NCI-H1436 (cell line): Measurements from ENCODE around the gene SH3BP5.
"Not testable (repeated sequence)": the region's sequence is repeated elsewhere in the genome, so short reads cannot be mapped to it uniquely, and the experiment has no call there.

Experiments used
- DNase-seq: peaks from one replicate; lab custom pipeline; 2025; lab: John Stamatoyannopoulos, UW

Gene SH3BP5

GRCh38 chr3:15332405-15333098 lies at the start of gene SH3BP5:
SH3BP5 (minus strand) TSS chr3:15332586; CDS start chr3:15332408, 178 bp downstream.
- peak; percentile 11 for DNase-seq

- DNase-seq, result no peak
Measured at GRCh38 chr3:15380980-15381890, 48.8 kb upstream of the SH3BP5 start.

GRCh38 chr3:15377961-15378791 lies 45.8 kb upstream of the SH3BP5 start:
- peak; percentile 83 for DNase-seq

- no peak for DNase-seq
Measured at GRCh38 chr3:15375461-15376000, 43.1 kb upstream of the SH3BP5 start.

- DNase-seq, result no peak
Measured at GRCh38 chr3:15372918-15373317, 40.5 kb upstream of the SH3BP5 start.

DNA sequence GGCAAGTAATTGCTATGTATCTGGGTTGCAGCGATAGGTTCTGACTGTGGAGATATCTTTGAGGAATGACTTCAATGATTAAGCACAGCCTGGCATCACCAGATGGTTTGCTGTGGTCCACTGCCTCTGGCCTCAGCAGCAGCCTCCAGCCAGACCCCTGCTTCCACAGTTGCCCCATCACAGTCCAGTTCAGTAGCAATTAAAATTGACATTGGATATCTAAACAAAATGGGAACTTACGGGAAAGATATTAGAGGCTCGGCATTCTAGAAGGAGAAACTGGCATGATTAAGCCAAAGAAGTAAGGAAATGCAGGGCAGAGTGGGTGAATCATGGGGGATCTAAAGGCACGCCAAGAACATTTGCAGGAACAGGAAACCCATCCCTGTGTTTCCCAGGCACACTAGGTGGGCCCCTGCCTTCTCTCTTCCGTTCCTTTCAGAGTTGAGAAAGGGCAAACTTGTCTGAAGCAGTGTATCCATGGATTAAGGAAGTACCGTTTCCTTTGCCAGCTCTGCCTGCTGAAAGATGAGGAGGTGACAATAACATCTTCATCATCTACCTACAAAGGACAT lies 36.3 kb upstream of the SH3BP5 start:
- no peak for DNase-seq

DNA sequence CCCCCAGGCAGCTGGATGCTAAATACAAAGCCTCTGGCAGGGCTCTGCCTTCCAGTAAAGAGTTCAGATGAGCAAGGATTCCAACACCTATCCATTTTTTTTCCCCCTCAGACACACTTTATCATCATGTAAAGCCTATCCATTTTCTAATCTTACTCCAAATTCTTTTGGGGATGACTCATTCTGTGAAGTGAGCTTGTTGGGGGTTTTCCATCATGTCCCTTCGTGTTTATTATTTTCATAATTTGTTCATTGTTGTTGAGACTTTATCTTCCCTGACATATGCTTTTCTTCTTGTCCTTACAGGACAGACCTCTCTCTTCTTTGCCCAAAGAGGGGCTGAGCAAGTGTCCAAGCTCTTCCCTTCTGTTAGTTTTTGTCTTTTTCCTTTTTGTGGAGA lies 34.7 kb upstream of the SH3BP5 start:
- no peak for DNase-seq

- DNase-seq, result not testable (repeated sequence)
Measured at GRCh38 chr3:15364078-15364477, 31.7 kb upstream of the SH3BP5 start.

- no peak for DNase-seq
Measured at GRCh38 chr3:15361494-15362214, 29.3 kb upstream of the SH3BP5 start.

GRCh38 chr3:15360788-15361493 lies 28.6 kb upstream of the SH3BP5 start:
- DNase-seq, result no peak

DNA sequence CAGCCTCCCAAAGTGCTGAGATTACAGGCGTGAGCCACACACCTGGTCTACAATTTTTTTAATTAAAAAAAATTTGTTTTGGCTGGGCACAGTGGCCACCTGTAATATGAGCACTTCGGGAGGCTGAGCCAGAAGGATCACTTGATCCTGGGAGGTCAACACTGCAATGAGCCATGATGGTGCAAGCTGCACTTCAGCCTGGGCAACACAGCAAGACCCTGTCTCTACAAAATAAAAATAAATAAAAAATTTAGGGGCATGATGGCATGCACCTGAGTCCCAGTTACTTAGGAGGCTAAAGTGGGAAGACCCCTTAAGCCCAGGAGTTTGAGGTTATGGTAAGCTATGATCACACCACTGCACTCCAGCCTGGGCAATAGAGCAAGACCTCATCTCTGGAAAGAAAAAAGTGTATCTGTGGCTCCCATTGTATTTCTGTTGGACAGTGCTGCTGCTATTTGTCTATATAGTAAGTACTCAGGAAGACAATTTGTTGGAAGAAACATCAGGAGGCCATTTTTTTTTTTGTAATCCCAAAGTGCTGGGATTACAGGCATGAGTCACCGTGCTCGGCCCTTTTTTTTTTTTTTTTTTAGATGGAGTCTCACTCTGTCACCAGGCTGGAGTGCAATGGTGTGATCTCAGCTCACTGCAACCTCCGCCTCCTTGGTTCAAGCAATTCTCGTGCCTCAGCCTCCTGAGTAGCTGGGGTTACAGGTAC lies 27.5 kb upstream of the SH3BP5 start:
- DNase-seq, result no peak

- DNase-seq, result not testable (repeated sequence)
Measured at GRCh38 chr3:15356651-15357061, 24.3 kb upstream of the SH3BP5 start.

- DNase-seq, result no peak
Measured at GRCh38 chr3:15356176-15356575, 23.8 kb upstream of the SH3BP5 start.

- DNase-seq, result no peak
Measured at GRCh38 chr3:15355086-15355485, 22.7 kb upstream of the SH3BP5 start.

- no peak for DNase-seq
Measured at GRCh38 chr3:15354485-15354884, 22.1 kb upstream of the SH3BP5 start.

GRCh38 chr3:15350141-15350540 lies 17.8 kb upstream of the SH3BP5 start:
- DNase-seq, result no peak

- DNase-seq, result not testable (repeated sequence)
Measured at GRCh38 chr3:15349438-15349837, 17.1 kb upstream of the SH3BP5 start.

DNA sequence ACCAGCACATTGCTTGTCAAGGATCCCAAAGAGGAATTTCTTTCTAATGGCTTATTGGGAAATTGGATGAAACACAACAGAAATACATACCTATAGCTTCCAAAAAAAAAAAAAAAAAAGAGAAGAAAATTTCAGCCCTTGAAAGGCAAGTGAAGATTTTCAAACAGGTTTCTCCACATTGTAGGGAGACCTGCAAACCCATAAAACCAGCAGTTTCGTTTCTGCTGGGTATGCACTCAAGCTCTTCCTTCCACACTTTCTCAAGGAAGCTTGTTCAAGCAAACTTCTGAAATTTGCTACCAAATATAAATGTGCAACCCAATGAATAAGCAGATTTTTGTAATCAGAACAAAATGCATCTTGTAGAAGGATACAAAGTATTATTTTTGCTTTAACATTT lies 15.9 kb upstream of the SH3BP5 start:
- DNase-seq, result no peak

- no peak for DNase-seq
Measured at GRCh38 chr3:15347737-15348110, 15.3 kb upstream of the SH3BP5 start.
